HG03520 (cell line): ENCODE results near the gene ZCWPW1.
"Not testable (repeated sequence)": the region's sequence is repeated elsewhere in the genome, so short reads cannot be mapped to it uniquely, and the experiment has no call there.

Source experiments
- ATAC-seq: cut with Tn5 transposase; IDR thresholded peaks from one replicate; pipeline ENCODE4 v1.9.1; 2021; ENCODE audit warnings: mild to moderate bottlenecking, moderate library complexity; ENCODE audit not compliant: unreplicated experiment

The ZCWPW1 gene

DNA sequence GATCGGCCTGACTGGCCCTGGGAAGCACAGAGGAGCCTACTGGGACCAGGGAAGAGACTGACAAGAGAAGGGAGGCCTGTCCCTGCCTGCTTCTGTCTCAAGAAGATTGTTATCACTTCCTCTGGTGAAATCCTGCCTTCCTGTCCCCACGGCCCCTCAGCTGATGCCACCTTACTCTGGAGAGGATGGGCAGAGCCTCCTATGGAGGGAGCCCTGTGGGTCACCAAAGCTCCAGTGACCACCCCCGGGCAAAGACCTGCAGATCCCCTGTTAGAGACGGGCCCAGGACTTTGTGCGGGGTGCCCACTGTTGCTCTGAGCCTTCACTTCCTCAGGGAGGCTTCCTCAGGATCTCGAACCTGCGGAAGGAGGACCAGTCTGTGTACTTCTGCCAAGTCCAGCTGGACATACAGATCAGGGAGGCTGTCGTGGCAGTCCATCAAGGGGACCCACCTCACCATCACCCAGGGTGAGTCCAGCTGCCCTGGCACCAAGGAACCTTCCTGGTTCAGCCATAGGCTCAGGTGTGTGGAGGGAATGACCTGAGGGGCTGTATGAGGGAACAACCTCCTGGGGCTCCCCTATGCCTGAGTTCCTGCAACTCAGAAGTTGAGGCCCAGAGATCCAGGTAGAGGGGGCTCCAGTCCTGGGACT, 72.0 kb downstream of the ZCWPW1 start:
- ATAC-seq, result no peak

DNA sequence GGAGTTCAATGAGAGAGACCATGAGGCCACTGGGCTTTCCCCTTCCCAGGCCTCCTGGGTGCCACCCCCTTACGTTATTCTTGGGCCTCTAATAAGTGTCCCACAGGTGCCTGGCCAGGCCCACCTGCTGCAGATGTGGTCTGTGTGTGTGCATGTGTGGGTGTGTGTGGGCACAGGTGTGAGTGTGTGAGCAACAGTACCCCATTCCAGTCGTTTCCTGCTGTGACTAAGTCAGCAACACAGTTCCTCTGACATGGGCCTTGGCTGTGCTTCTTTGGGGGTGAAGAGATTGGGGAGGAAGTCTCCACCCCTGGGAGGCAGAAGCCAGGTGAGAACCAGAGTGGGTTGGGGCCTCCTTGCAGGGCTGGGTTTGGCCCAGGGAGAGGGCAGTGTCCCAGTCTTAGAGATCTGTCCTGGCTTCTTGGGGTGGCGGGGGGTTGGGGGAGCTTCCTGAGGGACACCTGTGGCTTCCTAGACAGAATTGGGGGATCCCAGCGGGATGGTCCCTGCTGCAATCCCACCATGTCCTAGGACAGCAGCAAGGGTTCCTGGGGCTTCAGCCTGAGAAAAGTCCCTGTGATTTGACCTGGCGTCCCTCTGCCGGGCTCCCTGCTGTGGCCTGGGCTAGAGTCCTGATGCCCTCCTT, 74.7 kb downstream of the ZCWPW1 start:
- ATAC-seq, result no peak

DNA sequence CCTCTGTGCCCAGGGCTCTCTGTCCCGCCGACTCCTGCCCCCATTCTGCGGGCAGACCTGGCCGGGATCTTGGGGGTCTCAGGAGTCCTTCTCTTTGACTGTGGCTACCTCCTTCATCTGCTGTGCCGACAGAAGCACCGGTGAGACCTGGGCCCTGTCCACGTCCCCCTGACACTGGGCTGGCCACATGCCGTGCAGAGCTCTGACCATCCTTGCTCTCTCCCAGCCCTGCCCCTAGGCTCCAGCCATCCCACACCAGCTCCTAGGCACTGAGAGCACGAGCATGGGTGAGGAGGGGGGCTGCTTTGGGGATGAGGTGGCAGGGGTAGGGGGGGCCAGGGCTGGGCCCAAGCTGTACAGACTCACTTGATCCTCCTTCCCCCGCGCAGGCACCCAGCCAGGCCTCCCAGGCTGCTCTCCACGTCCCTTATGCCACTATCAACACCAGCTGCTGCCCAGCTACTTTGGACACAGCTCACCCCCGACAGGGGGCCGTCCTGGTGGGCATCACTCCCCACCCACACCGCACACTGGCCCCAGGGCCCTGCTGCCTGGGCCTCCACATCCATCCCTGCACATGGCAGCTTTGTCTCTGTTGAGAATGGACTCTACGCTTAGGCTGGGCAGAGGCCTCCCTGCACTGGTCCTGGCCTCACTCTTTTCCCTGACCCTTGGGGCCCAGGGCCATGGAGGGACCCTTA, 75.4 kb downstream of the ZCWPW1 start:
- ATAC-seq, result no peak

DNA sequence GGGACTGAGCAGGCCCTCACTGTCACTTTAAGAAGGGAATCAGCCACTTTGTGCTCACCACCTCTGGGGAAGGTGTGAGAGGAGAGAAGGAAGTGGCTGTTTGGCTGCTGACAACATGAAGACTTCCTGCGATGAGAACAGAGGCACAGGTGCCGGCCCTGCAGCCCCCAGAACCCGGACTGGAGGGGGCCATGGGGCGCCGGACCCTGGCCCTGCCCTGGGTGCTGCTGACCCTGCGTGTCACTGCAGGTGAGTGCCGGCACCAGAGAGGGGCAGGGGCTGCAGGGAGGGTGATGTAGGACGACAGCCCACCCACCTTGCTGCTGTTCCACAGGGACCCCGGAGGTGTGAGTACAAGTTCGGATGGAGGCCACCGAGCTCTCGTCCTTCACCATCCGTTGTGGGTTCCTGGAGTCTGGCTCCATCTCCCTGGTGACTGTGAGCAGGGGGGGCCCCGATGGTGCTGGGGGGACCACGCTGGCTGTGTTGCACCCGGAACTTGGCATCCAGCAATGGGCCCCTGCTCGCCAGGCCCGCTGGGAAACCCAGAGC, 76.2 kb downstream of the ZCWPW1 start:
- ATAC-seq, result not testable (repeated sequence)

DNA sequence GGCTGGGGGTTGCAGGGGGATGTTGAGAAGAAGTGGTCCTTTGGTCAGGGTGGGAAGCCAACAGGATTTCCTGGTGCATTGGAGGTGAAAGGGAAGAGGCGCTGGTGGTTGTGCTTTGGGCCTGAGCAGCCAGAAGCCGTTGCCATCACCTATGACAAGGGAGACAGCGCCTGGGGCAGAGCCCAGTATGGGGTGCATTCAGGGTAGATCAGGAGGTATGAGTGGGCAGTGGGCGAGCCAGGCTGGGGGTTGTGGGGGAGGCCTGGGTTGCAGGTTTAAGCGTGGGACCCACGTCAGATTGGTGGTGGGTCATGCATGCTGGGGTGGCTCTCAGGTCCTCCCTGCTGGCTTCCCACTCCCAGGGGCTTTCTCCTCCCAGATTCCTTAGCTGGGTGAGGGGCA, 76.8 kb downstream of the ZCWPW1 start:
- no peak for ATAC-seq
